Astrocyte of the spinal cord (primary cell): ENCODE data around the gene MDN1.

Source experiments
- DNase-seq: peaks from one replicate; pipeline ENCODE4 v3.0.0; 2011; ENCODE audit warnings: low read depth, low spot score
- H3K4me3 ChIP-seq: 2 replicates; pipeline ENCODE4 v1.5.1; 2011; ENCODE audit warnings: low read depth, mild to moderate bottlenecking, low read length, moderate library complexity
- in situ Hi-C: cut with HindIII; loops from 2 replicates; pipeline ENCODE4 v1.10.0; 2017; ENCODE audit warnings: low sequenced_read_pairs
- TF ChIP-seq, protein P1 (sequence below): IDR thresholded peaks from 2 replicates; pipeline ENCODE4 v1.5.1; 2012; ENCODE audit warnings: low read depth, mild to moderate bottlenecking, low read length, inconsistent platforms

The MDN1 gene

DNA sequence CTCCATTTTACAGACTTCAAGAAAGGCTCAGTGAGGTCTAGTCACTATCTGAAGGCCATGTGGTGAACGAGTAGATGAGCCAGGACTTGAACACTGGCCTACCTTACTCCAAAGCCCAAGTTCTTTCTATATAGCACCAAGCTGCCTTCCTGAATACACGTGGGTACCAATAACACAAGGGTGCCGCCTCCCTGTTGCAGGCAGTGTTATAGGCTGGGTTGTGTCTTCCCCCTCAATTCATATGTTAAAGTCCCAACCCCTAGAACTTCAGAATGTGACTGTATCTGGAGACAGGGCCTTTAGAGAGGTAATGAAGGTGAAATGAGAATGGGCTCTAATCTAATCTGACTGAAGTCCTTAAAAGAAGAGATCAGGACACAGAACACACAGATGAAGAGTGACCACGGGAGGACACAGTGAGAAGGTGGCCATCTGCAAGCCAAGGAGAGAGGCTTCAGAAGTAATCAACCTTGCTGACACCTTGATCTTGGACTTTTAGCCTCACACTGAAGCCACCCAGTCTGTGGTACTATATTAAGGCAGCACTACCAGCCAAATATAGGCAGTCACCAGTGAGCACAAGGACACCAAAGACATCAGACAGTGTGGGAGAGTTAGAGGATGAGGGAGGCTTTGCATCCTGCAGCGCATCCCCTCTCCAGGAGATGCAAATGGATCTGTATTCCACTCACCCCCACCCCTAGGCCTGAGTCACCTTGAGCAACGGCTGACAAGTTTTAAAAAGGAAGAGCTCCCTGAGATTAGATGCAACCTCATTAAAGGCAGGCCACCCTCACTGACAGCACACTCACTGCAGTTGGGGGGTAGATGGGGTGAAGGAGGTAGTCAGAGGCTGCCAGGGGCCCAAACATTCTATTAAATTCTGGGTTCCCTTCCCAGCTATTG lies 140.1 kb downstream of the MDN1 start:
- in situ Hi-C loops, result no loop called here
- no peak overlapping the region for H3K4me3 ChIP-seq
- DNase-seq, result no peak
- TF ChIP-seq, protein P1, sequence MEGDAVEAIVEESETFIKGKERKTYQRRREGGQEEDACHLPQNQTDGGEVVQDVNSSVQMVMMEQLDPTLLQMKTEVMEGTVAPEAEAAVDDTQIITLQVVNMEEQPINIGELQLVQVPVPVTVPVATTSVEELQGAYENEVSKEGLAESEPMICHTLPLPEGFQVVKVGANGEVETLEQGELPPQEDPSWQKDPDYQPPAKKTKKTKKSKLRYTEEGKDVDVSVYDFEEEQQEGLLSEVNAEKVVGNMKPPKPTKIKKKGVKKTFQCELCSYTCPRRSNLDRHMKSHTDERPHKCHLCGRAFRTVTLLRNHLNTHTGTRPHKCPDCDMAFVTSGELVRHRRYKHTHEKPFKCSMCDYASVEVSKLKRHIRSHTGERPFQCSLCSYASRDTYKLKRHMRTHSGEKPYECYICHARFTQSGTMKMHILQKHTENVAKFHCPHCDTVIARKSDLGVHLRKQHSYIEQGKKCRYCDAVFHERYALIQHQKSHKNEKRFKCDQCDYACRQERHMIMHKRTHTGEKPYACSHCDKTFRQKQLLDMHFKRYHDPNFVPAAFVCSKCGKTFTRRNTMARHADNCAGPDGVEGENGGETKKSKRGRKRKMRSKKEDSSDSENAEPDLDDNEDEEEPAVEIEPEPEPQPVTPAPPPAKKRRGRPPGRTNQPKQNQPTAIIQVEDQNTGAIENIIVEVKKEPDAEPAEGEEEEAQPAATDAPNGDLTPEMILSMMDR, result no peak

GRCh38 chr6:89678531-89678930 lies 141.1 kb downstream of the MDN1 start:
- in situ Hi-C loops, result no loop called here

GRCh38 chr6:89675949-89676748 lies 143.4 kb downstream of the MDN1 start:
- H3K4me3 ChIP-seq, result no peak overlapping the region
- TF ChIP-seq, protein P1, result no peak
- DNase-seq, result no peak
- in situ Hi-C loops, result no loop called here

More at GRCh38 chr6:89678531-89678930, 141.1 kb downstream of the MDN1 start:
- TF ChIP-seq, protein P1, result no peak
- DNase-seq, result no peak
- H3K4me3 ChIP-seq, result no peak overlapping the region

- TF ChIP-seq, protein P1, result no peak
- in situ Hi-C loops, result no loop called here
- no peak overlapping the region for H3K4me3 ChIP-seq
- DNase-seq, result no peak
These were observed 148.5 kb downstream of the MDN1 start for GRCh38 chr6:89670935-89671565.

DNA sequence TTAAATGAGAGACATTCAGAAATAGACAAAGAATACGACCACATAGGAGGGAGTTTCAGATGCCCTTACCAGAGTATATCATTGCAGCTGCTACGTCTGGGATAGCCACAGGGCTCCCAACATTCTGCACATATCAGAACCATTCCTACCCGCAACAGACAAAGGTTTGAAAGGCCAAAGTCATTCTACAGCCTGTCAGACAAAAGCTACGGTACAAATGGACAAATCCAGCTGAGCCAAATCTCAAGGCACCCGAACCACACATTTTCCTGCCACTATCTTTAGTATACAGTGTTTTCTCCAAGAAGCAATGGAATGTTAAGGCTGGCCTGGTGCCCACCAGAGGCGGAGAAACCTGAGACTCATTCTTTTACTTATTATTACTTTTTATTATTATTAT lies 150.6 kb downstream of the MDN1 start:
- DNase-seq, result peak; percentile 32
- in situ Hi-C loops, result no loop called here
- no peak overlapping the region for H3K4me3 ChIP-seq
- TF ChIP-seq, protein P1, result no peak

GRCh38 chr6:89667872-89668556 lies 151.6 kb downstream of the MDN1 start:
- DNase-seq, result peak; percentile 56
- in situ Hi-C loops, result no loop called here
- TF ChIP-seq, protein P1, result no peak

More at GRCh38 chr6:89667872-89668556, 151.6 kb downstream of the MDN1 start:
- H3K4me3 ChIP-seq, result no peak overlapping the region
